Measurements from ENCODE around the gene RAB1A. TPM values are rescaled to one million over a fixed set of nuclear protein-coding genes. Genes with fewer than 3 reads are reported as not detected.
"Not testable (repeated sequence)": the region's sequence is repeated elsewhere in the genome, so short reads cannot be mapped to it uniquely, and the experiment has no call there.

Gene RAB1A
- total RNA-seq, 1 donor from 2014 or later, result 128 TPM

- DNase-seq (ENCODE audit: extremely low spot score, unreplicated experiment), result no peak
Measured at GRCh38 chr2:65130664-65131175, 814 bp upstream of the RAB1A start.

GRCh38 chr2:65129286-65129825, 550 bp downstream of the RAB1A start:
- Mint-ChIP-seq H3K9me3 (no peaks in the 10 kb centered on the region), H3K27me3 (no peaks in the 10 kb centered on the region), H3K27ac (peak overlapping the region; percentile 100), H3K4me1 (ENCODE audit: unreplicated experiment) (peaks cover 24% of the 10 kb centered on the region), H3K36me3 (peaks cover 4% of the 10 kb centered on the region), H3K4me3 (peak overlapping the region; percentile 100)
- DNase-seq (ENCODE audit: extremely low spot score, unreplicated experiment), result no peak
- TF ChIP-seq CTCF (conservative IDR thresholded peaks at IDR 0.05), result no peak

More at GRCh38 chr2:65130664-65131175, 814 bp upstream of the RAB1A start:
- Mint-ChIP-seq H3K36me3 (peaks cover 4% of the 10 kb centered on the region), H3K27ac (peak overlapping the region; percentile 100), H3K9me3 (no peaks in the 10 kb centered on the region), H3K4me1 (ENCODE audit: unreplicated experiment) (peaks cover 20% of the 10 kb centered on the region), H3K27me3 (no peaks in the 10 kb centered on the region), H3K4me3 (peak overlapping the region; percentile 100)
- TF ChIP-seq CTCF (conservative IDR thresholded peaks at IDR 0.05), result no peak

- H3K27me3 Mint-ChIP-seq, result no peaks in the 10 kb centered on the region
- H3K36me3 Mint-ChIP-seq, result peaks cover 4% of the 10 kb centered on the region
- no peak for TF ChIP-seq CTCF (conservative IDR thresholded peaks at IDR 0.05)
- H3K9me3 Mint-ChIP-seq, result no peaks in the 10 kb centered on the region
- peak overlapping the region; percentile 100 for H3K4me3 Mint-ChIP-seq
- no peak for DNase-seq (ENCODE audit: extremely low spot score, unreplicated experiment)
- peak overlapping the region; percentile 100 for H3K27ac Mint-ChIP-seq
- peaks cover 24% of the 10 kb centered on the region for H3K4me1 Mint-ChIP-seq (ENCODE audit: unreplicated experiment)
Measured at GRCh38 chr2:65128297-65129190, 1.4 kb downstream of the RAB1A start.

GRCh38 chr2:65125457-65125856, 4.4 kb downstream of the RAB1A start:
- H3K27me3 Mint-ChIP-seq; H3K9me3 Mint-ChIP-seq; H3K27ac Mint-ChIP-seq; H3K36me3 Mint-ChIP-seq; DNase-seq (ENCODE audit: extremely low spot score, unreplicated experiment): not testable (repeated sequence)
- Mint-ChIP-seq H3K4me3 (peak overlapping the region; percentile 57), H3K4me1 (ENCODE audit: unreplicated experiment) (peaks cover 25% of the 10 kb centered on the region)

- Mint-ChIP-seq H3K27me3 (no peaks in the 10 kb centered on the region), H3K9me3 (no peaks in the 10 kb centered on the region), H3K4me3 (no peak overlapping the region), H3K27ac (no peak overlapping the region), H3K36me3 (peaks cover 8% of the 10 kb centered on the region), H3K4me1 (ENCODE audit: unreplicated experiment) (peaks cover 16% of the 10 kb centered on the region)
- TF ChIP-seq CTCF (conservative IDR thresholded peaks at IDR 0.05), result no peak
- DNase-seq (ENCODE audit: extremely low spot score, unreplicated experiment), result no peak
Measured at GRCh38 chr2:65122313-65122712, 7.6 kb downstream of the RAB1A start.

Measured in type B pancreatic cell (in vitro differentiated cells).